Right lobe of liver (tissue), 4 donors: ENCODE results near the gene CNGB1.

ENCODE experiments used
- POLR2A ChIP-seq: fragments of 450-650 bp; IDR thresholded peaks from one replicate; pipeline ENCODE4 v1.6.1; 2017; ENCODE audit warnings: antibody characterized with exemption, mild to moderate bottlenecking
- TF ChIP-seq, protein P1 (sequence below), 4 donors: fragments of 200-600 bp in 3 of 4; fragments of 450-650 bp in 1 of 4; IDR thresholded peaks; one replicate each; pipeline versions ENCODE4 v1.5.1 to v1.8.0; 2016 to 2022; ENCODE audit warnings: antibody characterized with exemption in 4 of 4, mild to moderate bottlenecking in 2 of 4
- donor health status: DM: no; HTN: no; CAD: no.
- donor health status: DM: no; HTN: no; CAD: no.
- donor health status: DM: no; HTN: yes; CAD: no.

DNA sequence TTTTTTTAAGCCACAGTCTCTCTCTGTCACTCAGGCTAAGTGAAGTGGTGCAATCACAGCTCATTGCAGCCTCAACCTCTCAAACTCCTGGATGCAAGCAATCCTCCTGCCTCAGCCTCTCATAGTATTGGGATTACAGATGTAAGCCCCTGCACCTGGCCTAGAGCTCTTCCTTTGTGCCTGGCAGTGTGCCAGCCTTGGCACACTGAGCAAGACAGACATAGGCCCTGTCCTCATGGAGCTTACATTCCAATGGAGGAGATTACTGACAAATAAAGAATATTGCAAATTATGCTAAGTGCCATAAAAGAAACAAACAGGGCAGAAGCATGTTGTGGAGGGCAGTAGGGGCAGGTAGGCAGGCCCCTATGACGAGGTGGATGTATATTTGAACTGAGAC lies 920 bp upstream of the CNGB1 start:
- TF ChIP-seq POLR2A = no peak
- TF ChIP-seq, protein P1, sequence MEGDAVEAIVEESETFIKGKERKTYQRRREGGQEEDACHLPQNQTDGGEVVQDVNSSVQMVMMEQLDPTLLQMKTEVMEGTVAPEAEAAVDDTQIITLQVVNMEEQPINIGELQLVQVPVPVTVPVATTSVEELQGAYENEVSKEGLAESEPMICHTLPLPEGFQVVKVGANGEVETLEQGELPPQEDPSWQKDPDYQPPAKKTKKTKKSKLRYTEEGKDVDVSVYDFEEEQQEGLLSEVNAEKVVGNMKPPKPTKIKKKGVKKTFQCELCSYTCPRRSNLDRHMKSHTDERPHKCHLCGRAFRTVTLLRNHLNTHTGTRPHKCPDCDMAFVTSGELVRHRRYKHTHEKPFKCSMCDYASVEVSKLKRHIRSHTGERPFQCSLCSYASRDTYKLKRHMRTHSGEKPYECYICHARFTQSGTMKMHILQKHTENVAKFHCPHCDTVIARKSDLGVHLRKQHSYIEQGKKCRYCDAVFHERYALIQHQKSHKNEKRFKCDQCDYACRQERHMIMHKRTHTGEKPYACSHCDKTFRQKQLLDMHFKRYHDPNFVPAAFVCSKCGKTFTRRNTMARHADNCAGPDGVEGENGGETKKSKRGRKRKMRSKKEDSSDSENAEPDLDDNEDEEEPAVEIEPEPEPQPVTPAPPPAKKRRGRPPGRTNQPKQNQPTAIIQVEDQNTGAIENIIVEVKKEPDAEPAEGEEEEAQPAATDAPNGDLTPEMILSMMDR (IDR thresholded peaks at IDR 0.05) = no peak
